ENCODE measurements around the gene EXOC3L1.

Gene EXOC3L1

DNA sequence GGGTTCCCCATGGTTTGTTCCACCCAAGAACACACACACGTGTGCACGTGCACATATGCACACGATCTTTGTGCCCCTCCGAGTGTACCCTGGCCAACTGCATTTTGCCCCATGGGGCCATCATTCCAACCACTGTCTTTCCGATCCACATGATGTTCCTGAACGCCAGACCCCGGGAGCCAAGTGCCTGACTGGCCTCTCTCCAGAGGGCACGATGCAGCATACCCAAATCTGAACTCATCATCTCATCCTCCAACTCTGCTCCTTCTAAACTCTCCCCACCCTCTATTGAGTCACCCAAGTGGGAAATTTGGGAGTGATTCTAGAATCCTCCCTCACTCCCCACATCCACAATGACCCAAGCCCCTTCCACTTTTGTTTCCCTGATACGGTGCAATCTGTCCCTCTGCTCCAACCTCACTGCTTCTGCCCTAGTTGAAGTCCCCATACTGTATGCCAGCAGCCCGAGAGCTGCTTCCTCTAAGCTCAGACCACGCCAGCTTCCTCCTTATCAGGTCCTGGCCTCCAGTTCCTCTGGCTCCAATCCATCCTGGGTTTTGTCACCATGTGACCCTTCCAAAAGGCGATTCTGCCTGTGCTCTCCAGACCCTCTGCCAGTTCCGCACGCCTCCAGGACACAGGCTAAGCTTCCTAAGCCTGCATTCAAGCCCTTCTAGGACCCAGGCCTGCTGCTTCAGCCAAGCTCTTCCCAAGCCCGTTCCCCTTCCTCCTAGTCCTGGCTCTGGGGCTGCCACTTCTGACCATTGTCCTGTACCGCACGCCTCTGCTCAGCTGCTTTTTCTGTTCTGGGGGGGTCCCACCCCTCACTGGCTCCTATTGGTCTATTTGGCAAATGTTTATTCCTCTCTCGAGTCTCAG is 26.9 kb upstream of the EXOC3L1 start:
- DNase-seq = no peak

DNA sequence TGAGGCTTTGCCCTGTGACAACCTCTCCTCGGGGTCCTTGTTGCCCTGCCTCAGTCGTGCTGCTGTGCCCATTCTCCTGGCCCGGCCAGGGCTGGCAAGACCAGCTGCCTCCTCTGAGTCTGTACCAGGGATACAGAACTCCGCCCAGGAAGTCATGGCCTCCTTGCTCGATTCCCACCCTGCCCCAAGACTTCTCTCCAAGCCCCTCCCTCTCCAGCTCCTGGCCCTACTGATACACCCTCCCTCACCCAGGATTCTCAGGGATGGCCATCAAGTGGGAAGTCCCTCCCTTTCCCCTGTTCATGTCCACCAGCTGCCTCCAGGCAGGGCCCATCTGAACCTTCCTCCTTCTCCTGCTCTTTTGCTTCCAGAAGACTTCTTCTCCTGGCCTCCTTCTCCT is 25.8 kb upstream of the EXOC3L1 start:
- DNase-seq = no peak

DNA sequence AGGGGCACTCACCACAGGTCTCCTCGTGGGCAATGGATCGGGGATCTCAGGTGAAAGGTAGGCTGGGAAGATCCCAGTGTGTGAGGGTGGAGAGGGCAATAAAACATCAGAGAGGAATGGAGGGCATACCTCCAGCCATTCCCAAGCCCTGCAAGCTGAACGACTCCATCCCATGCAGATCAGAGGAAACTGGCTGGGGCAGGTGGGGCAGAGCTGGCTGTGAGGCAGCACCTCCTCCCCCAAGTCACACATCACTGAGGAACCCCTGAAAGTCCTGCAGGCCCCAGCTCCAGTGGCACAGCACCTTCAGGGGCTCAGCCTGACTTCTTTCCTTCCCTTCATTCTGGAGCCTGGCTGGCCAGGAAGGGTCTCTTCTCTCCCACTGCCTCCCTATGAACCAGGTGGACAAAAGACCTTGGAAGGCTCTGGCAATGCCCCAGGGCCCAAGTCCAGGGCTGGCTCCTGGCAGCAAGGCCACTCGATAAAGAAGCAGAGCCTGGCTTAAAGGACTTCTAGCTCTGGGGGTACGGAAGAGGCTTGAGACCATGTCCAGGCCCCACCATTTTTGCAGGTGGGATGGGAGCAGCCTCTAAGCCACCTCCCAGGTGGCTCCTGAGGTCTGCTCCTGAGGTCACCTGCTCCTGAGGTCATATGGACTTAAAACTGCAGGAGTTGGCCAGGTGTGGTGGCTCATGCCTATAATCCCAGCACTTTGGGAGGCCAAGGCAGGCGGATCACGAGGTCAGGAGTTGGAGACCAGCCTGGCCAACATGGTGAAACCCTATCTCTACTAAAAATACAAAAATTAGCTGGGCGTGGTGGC is 23.5 kb upstream of the EXOC3L1 start:
- no peak for DNase-seq

DNA sequence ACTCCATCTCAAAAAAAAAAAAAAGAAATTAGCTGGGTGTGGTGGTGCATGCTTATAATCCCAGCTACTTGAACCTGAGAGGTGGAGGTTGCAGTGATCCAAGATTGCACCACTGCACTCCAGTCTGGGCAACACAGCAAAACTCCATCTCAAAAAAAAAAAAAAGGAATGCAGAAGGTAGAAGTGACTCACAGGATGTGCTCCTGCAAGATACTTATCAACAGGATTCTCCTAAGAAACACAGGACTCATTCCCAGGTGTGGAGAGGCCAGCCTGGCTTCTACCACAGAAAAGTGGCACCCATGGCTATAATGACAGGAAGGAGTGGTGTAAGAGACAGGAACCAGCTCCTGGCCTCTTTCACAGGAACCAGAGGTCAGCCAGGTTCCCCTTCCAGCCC is 22.8 kb upstream of the EXOC3L1 start:
- DNase-seq = no peak

DNA sequence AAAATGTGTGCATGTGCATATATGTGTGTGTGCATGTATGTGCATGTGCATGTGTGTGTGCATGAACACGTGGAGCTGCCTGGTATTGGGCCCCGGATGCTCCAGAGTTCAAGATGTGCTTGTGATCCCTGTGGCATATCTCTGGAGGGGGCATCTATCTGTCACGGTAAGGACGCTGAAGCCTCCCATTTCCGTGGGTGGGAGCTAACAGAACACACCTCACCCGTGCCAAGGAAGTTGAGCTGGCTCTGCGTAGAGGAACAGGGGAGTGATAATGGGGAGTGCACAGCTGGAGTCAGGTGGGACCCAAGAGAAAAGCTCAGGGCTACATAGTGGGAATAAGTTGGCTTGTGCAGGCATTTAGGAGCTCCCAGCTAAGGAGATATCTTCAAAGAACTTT is 21.7 kb upstream of the EXOC3L1 start:
- no peak for DNase-seq

DNA sequence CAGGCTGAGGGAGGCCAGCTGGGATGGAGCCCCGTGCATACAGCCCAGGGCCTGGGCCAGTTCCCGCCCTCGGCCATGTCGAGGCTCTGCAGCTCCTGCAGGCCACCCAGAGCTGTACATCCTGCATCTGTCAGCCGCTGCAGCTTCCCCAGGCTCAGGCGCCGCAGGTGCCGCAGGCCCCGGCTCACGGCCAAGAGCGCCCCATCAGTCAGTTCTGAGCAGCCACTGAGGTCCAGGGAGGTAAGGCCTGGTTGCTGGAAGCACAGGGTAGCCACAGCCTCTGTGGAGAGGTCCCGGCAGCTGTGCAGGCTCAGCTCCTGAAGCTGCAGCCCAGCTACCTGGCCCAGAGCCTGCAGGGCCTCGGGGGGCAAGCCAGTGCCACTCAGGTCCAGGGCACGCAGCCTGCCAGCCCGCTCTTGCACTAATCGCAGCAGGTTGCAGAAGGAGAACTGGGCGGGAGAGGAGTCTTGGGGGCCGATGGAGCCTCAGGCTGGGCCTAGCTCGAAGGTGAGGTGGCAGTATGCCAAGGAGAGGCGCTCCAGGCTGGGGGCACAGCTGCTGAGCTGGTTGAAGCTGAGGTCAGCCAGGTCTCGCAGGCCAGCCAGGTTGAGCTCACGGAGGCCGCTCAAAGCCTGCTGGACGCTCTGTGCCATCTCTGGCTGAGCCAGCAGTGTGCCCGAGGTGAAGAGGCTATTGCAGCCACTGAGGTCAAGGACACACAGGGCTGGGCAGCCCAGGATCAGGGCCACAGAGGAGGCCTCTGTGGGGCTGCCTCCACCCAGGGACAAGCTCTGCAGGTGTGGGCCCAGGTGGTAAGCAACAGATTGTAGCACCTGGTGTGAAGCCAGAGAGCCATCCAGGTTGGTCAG is 20.4 kb upstream of the EXOC3L1 start:
- DNase-seq = no peak

DNA sequence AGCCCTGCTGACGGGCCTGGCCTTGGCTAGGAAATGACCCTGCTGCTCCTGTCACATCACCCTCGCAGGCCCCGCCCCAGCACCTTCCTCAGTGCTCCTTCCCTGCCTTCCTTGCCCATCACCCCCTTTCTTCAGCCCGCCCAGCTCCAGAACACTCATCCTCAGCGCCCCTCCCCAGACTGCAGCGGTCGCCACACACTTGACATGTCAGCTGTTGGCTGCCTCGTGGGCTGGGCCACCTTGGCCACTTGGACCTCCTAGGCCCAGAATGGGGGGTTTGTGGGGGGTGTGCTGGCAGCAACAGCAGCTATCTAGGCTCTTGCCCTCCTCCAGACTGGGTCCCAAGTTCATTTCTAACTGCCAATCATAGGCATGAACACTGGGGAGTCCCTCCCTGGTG is 19.6 kb upstream of the EXOC3L1 start:
- DNase-seq = no peak

DNA sequence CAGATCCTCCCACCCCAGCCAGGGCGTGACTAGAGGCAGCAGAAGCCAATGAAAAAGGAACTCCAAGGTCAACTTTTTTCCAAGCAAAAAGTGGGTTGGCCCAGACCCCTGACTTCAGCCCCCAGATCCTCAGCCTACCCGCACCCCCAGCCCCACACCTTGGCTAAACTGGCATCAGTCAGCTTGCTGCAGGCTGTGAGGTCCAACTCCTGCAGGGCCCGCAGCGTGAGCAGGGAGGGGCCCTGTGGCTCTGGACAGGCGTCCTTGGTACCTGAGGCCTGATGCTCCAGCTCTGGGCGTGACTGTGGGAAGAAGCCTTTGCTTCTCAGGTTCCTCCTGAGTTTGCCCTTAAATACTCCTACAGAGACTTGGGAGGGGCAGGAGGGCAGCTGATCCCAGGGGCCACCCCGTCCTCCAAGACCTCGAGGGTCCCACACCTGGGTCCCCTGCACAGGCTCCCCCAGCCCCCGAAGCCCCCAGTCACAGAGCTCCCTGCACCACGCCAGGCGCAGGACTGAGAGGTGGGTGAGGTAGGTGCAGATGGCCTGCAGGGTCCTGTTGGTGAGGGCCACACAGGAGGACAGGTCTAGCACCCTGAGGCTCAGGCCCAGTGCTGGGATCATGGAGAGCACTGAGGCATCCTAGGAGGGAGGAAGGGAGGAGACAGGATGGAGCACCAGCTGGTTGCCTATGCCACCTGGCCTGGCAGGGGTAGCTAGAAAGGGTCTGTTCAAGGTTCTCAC is 18.4 kb upstream of the EXOC3L1 start:
- no peak for DNase-seq

DNA sequence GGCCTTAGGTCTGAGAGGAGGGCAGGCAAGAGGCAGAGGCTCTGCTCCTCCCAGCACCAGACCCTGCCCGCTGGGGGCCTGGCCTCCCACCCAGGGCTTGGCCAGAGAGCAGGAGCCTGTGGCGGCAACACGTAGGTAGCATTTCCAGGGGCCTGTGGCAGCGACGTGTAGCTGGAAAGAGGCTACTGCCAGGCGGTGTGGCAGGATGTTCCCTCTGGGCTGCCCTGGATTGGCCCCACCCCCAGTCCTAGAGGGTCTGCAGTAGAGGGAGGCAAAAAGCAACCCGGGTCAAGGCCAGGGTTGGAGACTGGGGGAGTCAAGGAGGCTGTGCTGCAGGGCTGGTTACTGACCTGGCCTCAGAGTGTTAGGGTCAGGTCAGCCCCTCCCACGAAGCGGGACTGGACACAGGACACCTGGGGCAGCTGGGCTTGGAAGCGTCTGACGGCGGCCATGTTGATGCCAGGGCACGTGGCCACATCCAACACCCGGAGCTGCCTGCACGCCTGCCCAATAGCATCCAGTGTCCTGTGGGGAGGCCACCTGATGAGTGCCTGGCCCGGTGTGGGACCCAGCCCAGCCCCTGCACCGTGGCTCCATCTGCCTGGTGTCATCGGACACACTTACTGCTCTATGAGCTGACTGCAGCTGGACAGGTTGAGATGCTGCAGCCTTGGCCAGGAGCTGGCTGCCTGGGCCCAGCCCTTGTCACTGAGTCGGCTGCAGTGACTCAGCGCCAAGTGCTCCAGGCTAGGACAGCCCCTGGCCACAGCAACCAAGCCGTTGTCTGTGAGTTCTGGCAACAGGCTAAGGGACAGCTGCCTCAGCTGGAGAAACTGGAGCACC is 17.5 kb upstream of the EXOC3L1 start:
- DNase-seq = no peak

DNA sequence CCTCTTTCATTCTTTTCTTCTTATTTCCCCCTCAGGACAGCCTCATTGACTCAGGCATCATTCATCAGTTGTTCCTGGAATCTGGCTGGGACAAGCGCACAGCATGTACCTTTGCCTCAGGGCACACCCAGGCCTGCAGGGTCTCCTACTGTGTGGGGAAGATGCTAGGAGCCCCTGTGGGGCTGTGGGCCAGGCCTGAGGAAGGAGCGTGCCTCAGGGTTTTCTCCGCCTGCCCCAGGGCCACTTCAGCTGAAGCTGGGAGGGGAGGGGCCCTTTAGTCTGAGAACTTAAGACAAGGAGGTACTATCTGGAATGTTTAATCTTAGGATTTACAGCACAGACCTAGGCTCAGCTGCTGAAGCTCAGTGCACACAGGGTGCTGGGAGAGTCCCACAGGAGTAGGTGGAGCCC is 16.9 kb upstream of the EXOC3L1 start:
- no peak for DNase-seq

DNA sequence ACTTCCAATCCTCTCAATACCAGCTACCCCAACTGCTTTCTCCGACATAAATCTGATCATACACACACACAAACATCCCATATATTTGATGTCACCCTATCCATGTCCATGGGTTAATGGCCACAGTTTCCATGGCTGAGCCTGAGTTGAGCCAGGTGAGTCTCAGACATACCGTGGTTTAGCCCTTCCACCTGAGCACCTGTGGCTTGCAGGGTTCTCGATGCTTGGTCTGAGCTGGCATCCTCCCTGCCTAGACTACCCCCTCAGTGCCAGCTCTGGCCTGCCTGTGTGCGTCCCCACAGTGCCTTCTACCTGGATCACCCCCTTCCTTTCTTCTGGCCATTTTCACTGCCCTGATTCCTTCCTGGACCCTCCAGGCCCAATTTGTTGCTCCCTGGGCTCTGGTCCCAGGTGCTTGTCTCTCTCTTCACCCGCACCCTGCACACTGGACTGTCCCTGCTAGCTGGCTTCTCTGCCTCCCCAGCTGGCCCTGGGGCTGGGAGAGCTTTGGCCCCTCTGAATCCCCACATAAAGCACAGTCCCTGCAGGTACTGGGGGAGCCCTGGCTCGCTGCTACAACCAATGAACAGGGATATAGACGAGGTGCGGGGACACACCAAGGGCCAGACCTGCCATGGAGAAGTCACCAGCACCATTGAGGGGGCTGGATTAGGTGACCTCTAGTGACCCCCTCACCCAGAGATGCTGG is 16.3 kb upstream of the EXOC3L1 start:
- DNase-seq = no peak

DNA sequence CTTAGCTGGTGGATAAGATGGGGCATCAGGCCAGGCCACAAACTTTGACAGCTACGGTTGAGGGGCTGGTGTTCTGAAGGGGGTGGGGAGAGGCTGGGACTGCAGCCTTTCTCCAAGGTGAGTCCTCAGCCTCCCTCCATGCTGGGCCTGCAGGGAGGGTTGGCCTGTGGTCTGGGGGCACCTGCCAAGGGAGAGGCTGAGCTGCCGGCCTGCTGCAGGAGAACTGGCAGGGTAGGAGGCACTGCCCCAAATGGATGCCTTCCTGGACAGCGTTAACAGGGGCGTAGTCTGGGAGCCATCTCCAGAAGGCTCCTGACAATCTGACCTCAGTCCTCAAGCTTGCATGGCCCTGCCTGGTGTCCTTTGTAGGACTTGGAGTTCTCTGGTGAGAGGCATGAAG is 14.1 kb upstream of the EXOC3L1 start:
- no peak for DNase-seq

DNA sequence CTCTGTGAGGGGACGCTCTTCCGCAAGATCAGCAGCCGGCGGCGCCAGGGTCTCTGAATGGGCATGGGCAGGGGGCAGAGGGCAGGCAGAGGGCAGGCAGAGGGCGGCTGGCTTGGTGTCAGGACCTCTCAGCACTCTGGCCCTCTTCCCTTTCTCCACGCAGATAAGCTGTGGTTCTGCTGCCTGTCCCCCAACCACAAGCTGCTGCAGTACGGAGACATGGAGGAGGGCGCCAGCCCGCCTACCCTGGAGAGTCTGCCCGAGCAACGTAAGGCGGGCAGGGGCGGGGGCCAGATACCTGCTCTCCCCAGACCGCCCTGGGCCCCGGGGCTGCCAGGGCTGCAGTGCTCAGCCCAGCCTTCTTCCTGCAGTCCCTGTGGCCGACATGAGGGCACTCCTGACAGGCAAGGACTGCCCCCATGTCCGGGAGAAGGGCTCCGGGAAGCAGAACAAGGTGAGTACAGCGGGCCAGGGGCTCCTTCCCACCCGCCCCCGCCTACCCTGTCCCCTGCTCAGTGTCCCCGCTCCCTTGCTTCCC is 13.1 kb upstream of the EXOC3L1 start:
- no peak for DNase-seq

DNA sequence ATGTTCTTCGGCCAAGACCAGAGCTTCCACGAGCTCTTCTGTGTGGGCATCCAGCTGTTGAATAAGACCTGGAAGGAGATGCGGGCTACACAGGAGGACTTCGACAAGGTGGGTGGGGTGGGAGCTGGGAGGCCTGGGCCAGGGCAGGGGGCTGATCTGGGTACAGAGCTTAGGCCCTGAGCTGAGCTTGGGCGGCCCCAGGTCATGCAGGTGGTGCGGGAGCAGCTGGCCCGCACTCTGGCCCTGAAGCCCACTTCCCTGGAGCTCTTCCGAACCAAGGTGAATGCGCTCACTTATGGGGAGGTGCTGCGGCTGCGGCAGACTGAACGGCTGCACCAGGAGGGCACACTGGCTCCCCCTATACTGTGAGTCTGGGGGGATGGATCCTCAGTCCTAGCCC is 12.5 kb upstream of the EXOC3L1 start:
- no peak for DNase-seq

DNA sequence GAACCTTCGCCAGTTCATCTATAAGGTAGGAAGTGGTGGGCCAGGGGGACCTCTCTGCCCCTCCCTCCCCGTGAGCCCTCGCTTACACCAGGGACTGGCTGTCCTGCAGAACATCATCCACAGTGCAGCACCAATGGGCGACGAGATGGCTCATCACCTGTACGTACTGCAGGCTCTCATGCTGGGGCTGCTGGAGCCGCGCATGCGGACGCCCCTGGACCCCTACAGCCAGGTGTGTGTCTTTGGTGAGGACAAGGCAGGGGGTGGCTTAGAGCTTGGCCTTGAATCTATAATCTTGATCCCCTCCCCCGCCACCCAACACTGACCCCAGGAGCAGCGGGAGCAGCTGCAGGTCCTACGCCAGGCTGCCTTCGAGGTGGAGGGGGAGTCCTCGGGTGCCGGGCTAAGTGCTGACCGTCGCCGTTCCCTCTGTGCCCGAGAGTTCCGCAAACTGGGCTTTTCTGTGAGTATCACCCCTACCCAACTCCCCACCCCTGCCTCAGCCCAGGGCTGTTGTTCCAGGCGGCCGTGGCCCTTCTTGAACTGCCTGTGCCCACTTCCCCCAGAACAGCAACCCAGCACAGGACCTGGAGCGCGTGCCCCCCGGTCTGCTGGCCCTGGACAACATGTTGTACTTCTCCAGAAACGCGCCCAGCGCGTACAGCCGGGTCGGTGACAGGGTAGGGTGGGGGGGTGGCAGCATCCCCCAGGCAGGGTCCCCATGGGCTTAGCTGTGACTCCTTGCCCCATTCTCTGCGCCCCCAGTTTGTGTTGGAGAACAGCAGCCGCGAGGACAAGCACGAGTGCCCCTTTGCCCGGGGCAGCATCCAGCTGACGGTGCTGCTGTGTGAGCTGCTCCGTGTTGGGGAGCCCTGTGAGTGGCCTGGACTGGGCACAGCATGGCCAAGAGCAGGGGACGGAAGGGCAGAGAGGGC is 11.7 kb upstream of the EXOC3L1 start:
- DNase-seq = no peak

DNA sequence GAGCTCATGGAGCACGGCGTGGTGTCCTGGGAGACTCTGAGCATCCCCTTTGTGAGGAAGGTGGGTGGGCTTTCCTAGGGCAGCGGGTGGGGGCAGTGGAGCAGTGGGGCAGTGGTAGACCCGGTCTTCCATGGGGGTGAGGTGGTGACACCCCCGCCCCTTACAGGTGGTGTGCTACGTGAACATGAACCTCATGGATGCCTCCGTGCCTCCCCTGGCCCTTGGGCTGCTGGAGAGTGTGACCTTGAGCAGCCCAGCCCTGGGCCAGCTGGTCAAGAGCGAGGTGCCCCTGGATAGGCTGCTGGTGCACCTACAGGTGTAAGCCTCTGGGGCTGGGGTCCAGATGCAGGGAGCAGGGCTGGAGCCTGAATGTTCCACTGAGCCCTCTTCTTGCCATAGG is 10.6 kb upstream of the EXOC3L1 start:
- no peak for DNase-seq

DNA sequence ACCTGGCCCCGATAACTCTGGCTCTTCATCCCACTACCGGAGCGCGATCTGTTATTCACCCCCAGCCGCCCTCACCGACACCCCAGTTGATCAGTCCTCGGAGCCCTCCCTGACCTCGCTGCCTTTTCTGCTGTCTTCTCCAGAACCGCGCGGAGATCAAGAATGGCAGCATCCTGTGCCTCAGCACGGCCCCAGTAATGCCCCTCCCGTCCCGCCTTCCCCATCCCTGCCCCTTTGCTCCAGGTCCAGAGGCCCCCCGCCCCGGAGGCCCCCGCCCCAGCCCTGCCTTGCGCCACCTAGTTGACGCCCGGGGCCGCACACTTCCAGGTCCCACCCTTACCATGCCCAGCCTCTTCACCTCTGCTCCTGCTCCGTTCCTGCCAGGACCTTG is 9.9 kb upstream of the EXOC3L1 start:
- DNase-seq = no peak

DNA sequence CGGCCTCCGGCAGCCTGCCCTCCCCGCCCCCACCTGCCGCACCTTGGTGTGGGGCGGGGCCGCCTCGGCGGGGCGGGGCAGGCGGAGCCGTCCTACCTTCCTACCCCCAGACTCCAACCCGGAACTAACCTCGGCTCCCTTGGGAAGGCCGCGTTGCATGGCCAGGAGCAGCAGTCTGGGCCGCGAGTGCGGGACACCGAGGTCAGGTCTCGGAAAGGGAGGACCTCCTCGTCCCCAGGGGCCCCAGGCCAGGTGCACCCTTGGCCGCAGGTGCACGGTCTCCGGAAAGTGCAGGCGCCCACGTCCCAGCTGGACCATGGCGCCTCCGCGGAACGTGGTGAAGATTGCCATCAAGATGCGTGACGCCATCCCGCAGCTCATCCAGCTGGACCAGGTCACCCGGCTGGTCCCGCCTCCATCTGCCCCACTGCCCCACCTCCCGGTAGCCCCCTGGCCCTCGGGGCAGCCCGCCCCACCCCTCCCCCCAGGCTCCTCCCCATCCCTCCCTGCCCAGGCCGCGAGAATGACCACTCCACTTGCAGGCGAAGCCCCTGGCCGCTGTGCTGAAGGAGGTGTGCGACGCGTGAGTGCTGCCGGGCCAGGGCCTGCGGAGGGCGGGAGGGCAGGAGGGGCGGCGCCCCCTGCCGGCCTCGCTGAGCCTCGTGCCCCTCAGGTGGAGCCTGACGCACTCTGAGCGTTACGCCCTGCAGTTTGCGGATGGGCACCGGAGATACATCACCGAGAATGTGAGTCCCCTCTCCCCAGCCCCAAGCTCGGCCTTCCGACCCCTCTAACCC is 9.3 kb upstream of the EXOC3L1 start, which contains the start of gene ELMO3:
Gene ELMO3, plus strand, starts transcription at position 121 of the 797 bp plus-strand sequence. Its CDS starts 196 bp downstream, at position 317.
- no peak for DNase-seq
